ACC112 (cell line): ENCODE data around the gene KRTAP9-7.

Source experiments
- H2AFZ ChIP-seq: fragments of 200-600 bp; sonication (generic); one replicate; pipeline ENCODE4 v1.6.0; 2017; ENCODE audit warnings: antibody characterized with exemption, low read length; ENCODE audit not compliant: unreplicated experiment
- H3K27ac ChIP-seq: fragments of 200-600 bp; sonication (generic); 2 replicates; pipeline ENCODE4 v1.5.1; 2014; ENCODE audit warnings: low read depth, mild to moderate bottlenecking, antibody characterized with exemption, low read length, moderate library complexity
- H3K27me3 ChIP-seq: fragments of 200-600 bp; sonication (generic); 2 replicates; pipeline ENCODE4 v1.6.1; 2014; ENCODE audit warnings: mild to moderate bottlenecking, antibody characterized with exemption, low read length, moderate library complexity, mixed read lengths; ENCODE audit not compliant: insufficient read depth
- H3K36me3 ChIP-seq: fragments of 200-600 bp; sonication (generic); 2 replicates; pipeline ENCODE4 v1.6.1; 2016; ENCODE audit warnings: mild to moderate bottlenecking, antibody characterized with exemption, low read length, moderate library complexity, mixed read lengths; ENCODE audit not compliant: insufficient read depth
- H3K4me1 ChIP-seq: fragments of 200-600 bp; sonication (generic); one replicate; pipeline ENCODE4 v1.6.1; 2016; ENCODE audit warnings: low read length, mixed read lengths; ENCODE audit not compliant: insufficient read depth, unreplicated experiment, control insufficient read depth
- H3K4me3 ChIP-seq: fragments of 200-600 bp; sonication (generic); 2 replicates; pipeline ENCODE4 v1.5.1; 2014; ENCODE audit warnings: mild to moderate bottlenecking, low read depth, low read length
- H3K79me2 ChIP-seq: fragments of 200-600 bp; sonication (generic); one replicate; pipeline ENCODE4 v1.6.0; 2016; ENCODE audit warnings: low read length; ENCODE audit not compliant: control insufficient read depth, unreplicated experiment, insufficient read depth

Gene KRTAP9-7

GRCh38 chr17:41322903-41323895 is 47.7 kb downstream of the KRTAP9-7 start:
- Histone ChIP-seq H3K36me3 (no peaks in the 10 kb centered on the region), H3K27me3 (no peaks in the 10 kb centered on the region), H2AFZ (no peak overlapping the region), H3K4me1 (no peaks in the 10 kb centered on the region), H3K79me2 (no peaks in the 10 kb centered on the region), H3K4me3 (no peak overlapping the region), H3K27ac (no peak overlapping the region)

DNA sequence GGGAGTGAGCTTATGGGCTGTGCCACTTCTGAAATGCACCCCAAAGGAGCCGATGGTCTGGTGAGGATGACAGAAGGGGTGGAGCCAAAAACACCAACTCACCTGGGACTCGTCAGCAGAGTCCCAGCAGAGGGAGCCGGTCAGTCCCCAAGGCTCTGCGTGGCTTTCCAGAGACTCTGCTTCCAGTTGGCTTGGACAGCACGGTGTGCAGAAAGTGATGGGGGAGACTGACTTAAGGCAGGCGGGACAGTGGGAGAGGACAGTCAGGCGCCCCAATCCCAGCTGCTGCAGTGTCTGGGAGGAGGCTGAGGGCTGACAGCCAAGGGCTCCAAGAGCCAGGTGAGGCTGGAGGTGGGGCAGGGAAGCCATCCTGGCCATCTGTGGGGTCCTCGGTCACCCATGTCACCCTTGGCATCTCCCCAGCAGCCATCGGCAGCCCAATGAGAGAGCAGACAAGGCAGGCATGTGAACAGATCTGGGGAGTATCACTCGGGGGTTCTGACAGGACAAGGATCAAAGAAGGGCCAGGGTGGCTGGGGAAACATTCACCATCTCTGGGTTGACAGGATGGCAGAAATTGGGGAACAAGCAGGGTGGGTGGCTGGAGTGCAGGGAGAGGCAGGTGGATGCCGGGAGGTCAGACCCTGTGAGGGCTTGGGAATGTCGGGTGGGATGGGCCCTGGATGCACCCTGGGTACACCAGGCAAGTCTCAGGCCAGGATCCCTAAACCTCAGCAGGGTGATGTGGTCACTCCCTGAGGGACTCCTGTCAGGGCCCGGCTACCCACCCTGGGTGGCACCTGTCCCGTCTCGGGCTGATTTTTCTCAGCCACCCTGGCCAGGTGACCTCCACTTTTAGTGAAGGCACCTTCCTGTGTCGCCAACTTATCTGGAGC is 48.9 kb downstream of the KRTAP9-7 start:
- no peaks in the 10 kb centered on the region for H3K4me1 ChIP-seq
- no peak overlapping the region for H3K4me3 ChIP-seq
- no peaks in the 10 kb centered on the region for H3K79me2 ChIP-seq
- no peak overlapping the region for H3K27ac ChIP-seq
- H2AFZ ChIP-seq: no peak overlapping the region
- no peaks in the 10 kb centered on the region for H3K36me3 ChIP-seq
- H3K27me3 ChIP-seq: no peaks in the 10 kb centered on the region

DNA sequence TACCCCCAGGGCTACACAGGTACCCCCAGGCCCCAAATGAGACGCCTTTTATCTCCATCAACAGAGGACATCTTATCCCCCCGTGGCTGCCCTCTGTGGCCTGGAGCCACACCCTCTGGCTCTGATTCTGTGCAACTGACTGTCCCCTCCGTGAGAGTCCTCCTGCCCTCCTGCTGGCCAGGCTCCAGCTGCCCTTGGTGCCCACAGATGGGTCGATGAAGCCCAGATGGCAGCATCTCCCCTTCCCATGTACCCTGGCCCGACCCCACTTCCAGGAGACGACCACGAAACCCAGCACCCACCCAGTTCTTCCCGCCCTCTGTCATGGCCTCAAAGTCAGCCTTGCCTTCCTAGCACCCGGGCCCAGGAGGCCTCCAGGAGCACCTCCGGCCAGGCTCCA is 49.6 kb downstream of the KRTAP9-7 start:
- no peak overlapping the region for H3K4me3 ChIP-seq
- H3K4me1 ChIP-seq: no peaks in the 10 kb centered on the region
- no peak overlapping the region for H2AFZ ChIP-seq
- H3K79me2 ChIP-seq: no peaks in the 10 kb centered on the region
- H3K36me3 ChIP-seq: no peaks in the 10 kb centered on the region
- H3K27ac ChIP-seq: no peak overlapping the region
- H3K27me3 ChIP-seq: no peaks in the 10 kb centered on the region

DNA sequence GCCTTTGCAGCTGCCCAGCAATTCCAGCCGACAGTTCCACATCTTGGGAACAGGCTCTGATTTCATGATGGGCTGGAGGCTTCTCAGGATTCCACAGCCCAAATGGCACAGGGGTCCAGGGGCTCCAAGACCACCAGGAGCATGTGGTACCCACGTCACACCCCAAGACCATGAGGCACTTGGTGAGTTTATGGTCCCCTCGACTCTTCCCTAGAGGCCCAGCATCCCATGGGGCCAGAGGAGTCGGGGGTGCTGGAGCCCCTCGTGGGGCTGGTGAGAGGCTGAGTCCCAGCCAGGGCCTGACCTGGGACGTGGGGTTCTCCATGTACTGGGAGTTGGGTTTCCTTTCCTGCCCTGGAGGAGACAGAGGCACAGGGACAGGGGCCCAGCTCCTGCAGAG is 50.1 kb downstream of the KRTAP9-7 start:
- Histone ChIP-seq H3K27me3 (no peaks in the 10 kb centered on the region), H3K4me3 (no peak overlapping the region), H3K4me1 (no peaks in the 10 kb centered on the region), H3K27ac (no peak overlapping the region), H3K36me3 (no peaks in the 10 kb centered on the region), H2AFZ (no peak overlapping the region), H3K79me2 (no peaks in the 10 kb centered on the region)
